HCT116 (cell line): ENCODE results near the gene NAXE. TPM values are rescaled to one million over a fixed set of nuclear protein-coding genes. Genes with fewer than 3 reads are reported as not detected.

Experiments
- ATAC-seq: fragments of 200-7000 bp; cut with Tn5 transposase; 2 replicates; pipeline ENCODE4 v1.9.1; 2020; ENCODE audit warnings: mild to moderate bottlenecking, moderate library complexity
- BruUV-seq: library from RNA; stranded (reverse); fragments of 400-500 nt; replicated peaks from 2 replicates; lab custom pipeline; 2021; lab: Mats Ljungman, UMichigan
- CTCF ChIA-PET: fragments of 300-600 bp; sonication (Branson Sonifier 250); formaldehyde crosslinking; loops from one replicate; lab custom pipeline; 2021; ENCODE audit warnings: antibody characterized with exemption; lab: Charles Lee
- POLR2A ChIA-PET: fragments of 300-600, 350-600 bp; sonication (Branson Sonifier 250); formaldehyde crosslinking; loops from one replicate; lab custom pipeline; 2021; ENCODE audit warnings: antibody characterized with exemption; lab: Charles Lee
- RAD21 ChIA-PET, 2 experiments: fragments of 300-600 bp; sonication (Branson Sonifier 250); formaldehyde crosslinking; loops; one replicate each; lab custom pipeline; 2023; ENCODE audit warnings: low total read pairs in 2 of 2; ENCODE audit not compliant: uncharacterized antibody in 2 of 2, unreplicated experiment in 2 of 2, low non-redundant PET in 1 of 2; lab: Charles Lee
- DNase-seq: peaks from one replicate; pipeline ENCODE4 v3.0.0-alpha.2; 2010; ENCODE audit warnings: low read depth, low spot score
- H2AFZ ChIP-seq: fragments of 200-600 bp; shearing (Covaris generic), sonication (generic); 2 replicates; pipeline ENCODE4 v1.6.1; 2017; ENCODE audit warnings: low read depth, mixed run types, mixed read lengths, antibody characterized with exemption, low read length; ENCODE audit not compliant: poor library complexity, severe bottlenecking
- H3K27ac ChIP-seq: 2 replicates; pipeline ENCODE4 v1.5.1; 2012; ENCODE audit warnings: low read depth, low read length
- H3K27me3 ChIP-seq: fragments of 200-600 bp; sonication (generic); 2 replicates; pipeline ENCODE4 v1.6.1; 2016; ENCODE audit warnings: mixed run types, low read length, mixed read lengths; ENCODE audit not compliant: insufficient read depth
- H3K36me3 ChIP-seq, 2 experiments: fragments of 200-500 bp in 1 of 2; fragments of 200-600 bp in 1 of 2; sonication (Bioruptor generic) in 1 of 2; sonication (generic) in 1 of 2; 2 replicates each; pipeline versions ENCODE4 v1.5.1 to v1.6.1; 2014 to 2016; ENCODE audit warnings: low read length in 2 of 2, inconsistent platforms in 1 of 2, mixed read lengths in 1 of 2, mixed run types in 1 of 2; ENCODE audit not compliant: insufficient read depth in 2 of 2, control insufficient read depth in 1 of 2
- H3K4me1 ChIP-seq, 2 experiments: fragments of 200-600 bp in 1 of 2; sonication (generic) in 1 of 2; 2 replicates each; pipeline versions ENCODE4 v1.5.1 to v1.6.1; 2012 to 2017; ENCODE audit warnings: low read length in 2 of 2, inconsistent platforms in 1 of 2, mild to moderate bottlenecking in 1 of 2, mixed read lengths in 1 of 2, mixed run types in 1 of 2, moderate library complexity in 1 of 2; ENCODE audit not compliant: insufficient read depth in 2 of 2, control insufficient read depth in 1 of 2
- H3K4me2 ChIP-seq: fragments of 200-600 bp; sonication (generic); 2 replicates; pipeline ENCODE4 v1.6.1; 2017; ENCODE audit warnings: mixed run types, low read length, mixed read lengths
- H3K4me3 ChIP-seq, 2 experiments: fragments of 200-600 bp in 1 of 2; sonication (generic) in 1 of 2; replicated peaks in 1 of 2; 2 replicates each; pipeline ENCODE4 v1.5.1; 2011 to 2016; ENCODE audit warnings: low read length in 2 of 2, control low read depth in 1 of 2, low read depth in 1 of 2, mild to moderate bottlenecking in 1 of 2, mixed read lengths in 1 of 2, mixed run types in 1 of 2
- H3K79me2 ChIP-seq: fragments of 200-600 bp; sonication (generic); 2 replicates; pipeline ENCODE4 v1.6.1; 2017; ENCODE audit warnings: mild to moderate bottlenecking, mixed run types, low read length, moderate library complexity, mixed read lengths; ENCODE audit not compliant: insufficient read depth
- H3K9ac ChIP-seq: fragments of 200-600 bp; sonication (generic); 2 replicates; pipeline ENCODE4 v1.6.1; 2016; ENCODE audit warnings: low read length, mixed read lengths
- H3K9me2 ChIP-seq: fragments of 200-600 bp; sonication (generic), shearing (Covaris generic); 2 replicates; pipeline ENCODE4 v1.6.1; 2017; ENCODE audit warnings: mixed run types, mild to moderate bottlenecking, moderate library complexity; ENCODE audit not compliant: insufficient read depth
- H3K9me3 ChIP-seq, 2 experiments: fragments of 200-500 bp in 1 of 2; fragments of 200-600 bp in 1 of 2; sonication (Bioruptor generic) in 1 of 2; sonication (generic) in 1 of 2; 2 replicates each; pipeline ENCODE4 v1.6.1; 2014 to 2017; ENCODE audit warnings: low read length in 2 of 2, mixed read lengths in 2 of 2, inconsistent platforms in 1 of 2, low read depth in 1 of 2, mild to moderate bottlenecking in 1 of 2, mixed run types in 1 of 2, moderate library complexity in 1 of 2; ENCODE audit not compliant: control insufficient read depth in 1 of 2, insufficient read depth in 1 of 2
- H4K20me1 ChIP-seq: fragments of 200-600 bp; sonication (generic), shearing (Covaris generic); 2 replicates; pipeline ENCODE4 v1.6.1; 2017; ENCODE audit warnings: mixed run types, mild to moderate bottlenecking, moderate library complexity; ENCODE audit not compliant: insufficient read depth
- CTCF ChIP-seq, 3 experiments: fragments of 200-600 bp in 1 of 3; sonication (generic) in 1 of 3; IDR thresholded peaks in 2 of 3; conservative IDR thresholded peaks in 1 of 3; 2 replicates each; pipeline ENCODE4 v1.5.1; 2012 to 2017; ENCODE audit warnings: low read depth in 2 of 3, low read length in 2 of 3, antibody characterized with exemption in 1 of 3, borderline replicate concordance in 1 of 3, control low read depth in 1 of 3, mild to moderate bottlenecking in 1 of 3, mixed read lengths in 1 of 3, mixed run types in 1 of 3, moderate library complexity in 1 of 3; ENCODE audit not compliant: insufficient read depth in 1 of 3
- EGR1 ChIP-seq: IDR thresholded peaks from 2 replicates; pipeline ENCODE4 v1.6.1; 2012; ENCODE audit warnings: low read depth
- ELF1 ChIP-seq: IDR thresholded peaks from 2 replicates; pipeline ENCODE4 v1.6.1; 2012; ENCODE audit warnings: low read depth, borderline replicate concordance
- EZH2 ChIP-seq: fragments of 200-600 bp; sonication (generic); IDR thresholded peaks from 2 replicates; pipeline ENCODE4 v1.6.1; 2017; ENCODE audit warnings: antibody characterized with exemption, mixed run types
- FOSL1 ChIP-seq: IDR thresholded peaks from 2 replicates; pipeline ENCODE4 v1.6.1; 2012; ENCODE audit warnings: low read depth
- JUND ChIP-seq: IDR thresholded peaks from 2 replicates; pipeline ENCODE4 v1.6.1; 2012
- POLR2A ChIP-seq: IDR thresholded peaks from 2 replicates; pipeline ENCODE4 v1.7.0; 2011; ENCODE audit warnings: borderline replicate concordance; ENCODE audit not compliant: insufficient read depth, insufficient read length; ENCODE audit errors: extremely low read depth
- POLR2AphosphoS5 ChIP-seq: IDR thresholded peaks from 2 replicates; pipeline ENCODE4 v1.6.1; 2011; ENCODE audit warnings: mild to moderate bottlenecking, low read depth, low read length, moderate library complexity
- SIN3A ChIP-seq: IDR thresholded peaks from 2 replicates; pipeline ENCODE4 v1.6.1; 2012; ENCODE audit warnings: low read depth
- SP1 ChIP-seq: IDR thresholded peaks from 2 replicates; pipeline ENCODE4 v1.6.1; 2012; ENCODE audit warnings: low read depth
- TCF7L2 ChIP-seq: IDR thresholded peaks from 2 replicates; pipeline ENCODE4 v1.7.0; 2011; ENCODE audit warnings: borderline replicate concordance, inconsistent platforms; ENCODE audit not compliant: insufficient read depth, insufficient read length; ENCODE audit errors: extremely low read depth
- ZFX ChIP-seq: fragments of 450-650 bp; IDR thresholded peaks from 2 replicates; pipeline ENCODE4 v1.6.1; 2017
- ZNF274 ChIP-seq: fragments of 200-500 bp; sonication (Bioruptor generic); IDR thresholded peaks from 2 replicates; pipeline ENCODE4 v1.6.1; 2014; ENCODE audit warnings: mild to moderate bottlenecking, low read depth, low read length, inconsistent platforms
- intact Hi-C: fragments of 100-400 bp; cut with micrococcal nuclease; formaldehyde crosslinking; loops from 2 replicates; pipeline ENCODE4 v1.10.0; 2022
- total RNA-seq: library from RNA; stranded (reverse); gene quantifications from one replicate; pipeline ENCODE4 v1.2.1, GENCODE V29; 2021; ENCODE audit not compliant: unreplicated experiment

The NAXE gene
- total RNA-seq, 1 experiment from 2014 or later: 139 TPM

- Histone ChIP-seq H3K27me3 (no peaks in the 10 kb centered on the region), H3K9ac (peak overlapping the region; percentile 97), H3K9me2 (no peaks in the 10 kb centered on the region), H3K79me2 (peaks cover 58% of the 10 kb centered on the region), H2AFZ (no peak overlapping the region), H3K4me1 (peaks cover 11 to 29% of the 10 kb centered on the region in 2 experiments), H3K9me3 (no peaks in the 10 kb centered on the region), H3K4me3 (peak overlapping the region; percentile 70 to 88; a peak in 3 of 4 replicates), H3K27ac (peak overlapping the region; percentile 75; the same call in 1 of the 2 replicates), H3K4me2 (peak overlapping the region; percentile 87), H3K36me3 (peaks cover 21 to 42% of the 10 kb centered on the region in 2 experiments; a peak in 3 of 4 replicates), H4K20me1 (no peaks in the 10 kb centered on the region)
- ATAC-seq (peak; percentile 39), DNase-seq (no peak)
- ChIA-PET RAD21 (no interaction called here), POLR2A (interaction anchor here (0.7 kb wide), 1 partner anchor 141 kb away, joined by 4 read pairs; the partner anchor contains the start of gene MRPL24), CTCF (interaction anchor here (1.1 kb wide), 1 partner anchor 15 kb away, joined by 3 read pairs; no protein-coding TSS in a partner anchor)
- BruUV-seq: no TSS peak
- intact Hi-C loops: no loop called here
- no peak for TF ChIP-seq JUND
- peak in 2 of 3 experiments; percentile 37 to 39; a peak in 4 of 6 replicates for TF ChIP-seq CTCF (IDR thresholded peaks at IDR 0.05 in 2 of 3, conservative IDR thresholded peaks at IDR 0.05 in 1 of 3; ENCODE audit: borderline replicate concordance in 1 of 3, insufficient read depth in 1 of 3, low read depth in 2 of 3, low read length in 2 of 3)
- no peak for TF ChIP-seq SIN3A
- TF ChIP-seq ZFX: no peak
- no peak for TF ChIP-seq EGR1
Observed at GRCh38 chr1:156599811-156600210, 8.2 kb downstream of the NAXE start.

- H3K9me3 ChIP-seq: no peaks in the 10 kb centered on the region
- ATAC-seq: no peak
- TF ChIP-seq SIN3A (no peak), ZNF274 (no peak), TCF7L2 (no peak), CTCF (IDR thresholded peaks at IDR 0.05 in 2 of 3, conservative IDR thresholded peaks at IDR 0.05 in 1 of 3; ENCODE audit: borderline replicate concordance in 1 of 3, insufficient read depth in 1 of 3, low read depth in 2 of 3, low read length in 2 of 3) (no peak), FOSL1 (no peak), POLR2AphosphoS5 (no peak), POLR2A (no peak), SP1 (no peak), ELF1 (no peak), ZFX (no peak), EZH2 (no peak)
- peaks cover 11 to 29% of the 10 kb centered on the region in 2 experiments for H3K4me1 ChIP-seq
- peak overlapping the region; percentile 97 for H3K9ac ChIP-seq
- no peaks in the 10 kb centered on the region for H3K27me3 ChIP-seq
- intact Hi-C loops: no loop called here
- H3K9me2 ChIP-seq: no peaks in the 10 kb centered on the region
- DNase-seq: no peak
- H3K4me3 ChIP-seq: peak overlapping the region; percentile 70 to 88
- H4K20me1 ChIP-seq: no peaks in the 10 kb centered on the region
- CTCF ChIA-PET: no interaction called here
- peaks cover 18 to 34% of the 10 kb centered on the region in 2 experiments; a peak in 3 of 4 replicates for H3K36me3 ChIP-seq
- BruUV-seq: TSS peak; percentile 66
- no peak overlapping the region for H2AFZ ChIP-seq
- POLR2A ChIA-PET: interaction anchor here (1.4 kb wide), 1 partner anchor 14 kb away, joined by 3 read pairs; no protein-coding TSS in a partner anchor
- H3K27ac ChIP-seq: peak overlapping the region; percentile 75
- H3K4me2 ChIP-seq: peak overlapping the region; percentile 87
- peaks cover 58% of the 10 kb centered on the region for H3K79me2 ChIP-seq
- RAD21 ChIA-PET: no interaction called here
Observed at GRCh38 chr1:156600733-156601121, 9.2 kb downstream of the NAXE start.
